K562 treated with DMSO at 1 percent for 48 hours (cell line): ENCODE results near the gene OR8K5. TPM values are rescaled to one million over a fixed set of nuclear protein-coding genes. Genes with fewer than 3 reads are reported as not detected.

Experiments used
- total RNA-seq: library from RNA; unstranded; fragments of 300-600 nt; gene quantifications from 2 replicates; pipeline ENCODE4 v1.2.3, GENCODE V29; 2022; ENCODE audit warnings: low replicate concordance; ENCODE audit errors: extremely low read depth

The OR8K5 gene
- total RNA-seq, result not detected in 2 replicates

GRCh38 chr11:56160217-56160616 lies at the start of gene OR8K5:
TSS of gene OR8K5 (minus strand) at chr11:56160317. CDS start at chr11:56160317, 0 bp downstream.

GRCh38 chr11:56176318-56176717 lies 16.2 kb upstream of the OR8K5 start, which contains the start of gene OR5J2:
TSS of gene OR5J2 (plus strand) at chr11:56176618. CDS start at chr11:56176618, 0 bp downstream.

GRCh38 chr11:56140151-56140661 lies 19.9 kb downstream of the OR8K5 start, which contains the start of gene OR8J3:
TSS of gene OR8J3 (minus strand) at chr11:56140201. CDS start at chr11:56137718, 2,483 bp downstream.

GRCh38 chr11:56122073-56122472 lies 38.0 kb downstream of the OR8K5 start, which contains the start of gene OR8H3:
TSS of gene OR8H3 (plus strand) at chr11:56122373. CDS start at chr11:56122373, 0 bp downstream.

Other genes with a start within 250 kb of the OR8K5 start
- not detected in 2 replicates for gene OR5W2, start 245.7 kb downstream of the OR8K5 start, total RNA-seq
- gene OR5I1, start 223.9 kb downstream of the OR8K5 start, total RNA-seq, result not detected in 2 replicates
- gene OR10AG1, start 190.4 kb downstream of the OR8K5 start, total RNA-seq, result not detected in 2 replicates
- not detected in 2 replicates for gene OR5F1, start 165.7 kb downstream of the OR8K5 start, total RNA-seq
- not detected in 2 replicates for gene OR5AS1, start 132.7 kb downstream of the OR8K5 start, total RNA-seq
- not detected in 2 replicates for gene OR8I2, start 67.0 kb downstream of the OR8K5 start, total RNA-seq
- gene OR8H2, start 56.6 kb downstream of the OR8K5 start, total RNA-seq, result not detected in 2 replicates
- not detected in 2 replicates for gene OR8H3, start 37.9 kb downstream of the OR8K5 start, total RNA-seq
- gene OR8J3, start 20.1 kb downstream of the OR8K5 start, total RNA-seq, result not detected in 2 replicates
- gene OR5J2, start 16.3 kb upstream of the OR8K5 start, total RNA-seq, result not detected in 2 replicates
- gene OR5T2, start 73.9 kb upstream of the OR8K5 start, total RNA-seq, result not detected in 2 replicates
- not detected in 2 replicates for gene OR5T3, start 91.9 kb upstream of the OR8K5 start, total RNA-seq
- gene OR5T1, start 113.8 kb upstream of the OR8K5 start, total RNA-seq, result not detected in 2 replicates
- not detected in 2 replicates for gene OR8H1, start 131.9 kb upstream of the OR8K5 start, total RNA-seq
- gene OR8K3, start 154.8 kb upstream of the OR8K5 start, total RNA-seq, result not detected in 2 replicates
- not detected in 2 replicates for gene OR8K1, start 185.7 kb upstream of the OR8K5 start, total RNA-seq
- gene OR8J1, start 194.0 kb upstream of the OR8K5 start, total RNA-seq, result not detected in 2 replicates
- not detected in 2 replicates for gene OR8U1, start 215.3 kb upstream of the OR8K5 start, total RNA-seq